Neural cell (in vitro differentiated cells): Measurements from ENCODE around the gene MAGIX.

ENCODE experiments used
- EP300 ChIP-seq: fragments of 450-650 bp; conservative IDR thresholded peaks from 2 replicates; pipeline ENCODE4 v1.6.1; 2014; ENCODE audit warnings: antibody characterized with exemption, mild to moderate bottlenecking, moderate library complexity; ENCODE audit not compliant: poor library complexity, severe bottlenecking
- EZH2 ChIP-seq: fragments of 200-600, 300-800 bp; shearing (Covaris generic), sonication (generic); IDR thresholded peaks from 2 replicates; pipeline ENCODE4 v1.6.1; 2014; ENCODE audit warnings: antibody characterized with exemption, low read length, borderline replicate concordance, mild to moderate bottlenecking; ENCODE audit not compliant: insufficient read depth, poor library complexity, severe bottlenecking
- MXI1 ChIP-seq: fragments of 450-650 bp; conservative IDR thresholded peaks from 2 replicates; pipeline ENCODE4 v1.6.1; 2014; ENCODE audit warnings: antibody characterized with exemption, mild to moderate bottlenecking; ENCODE audit not compliant: poor library complexity, severe bottlenecking
- POLR2AphosphoS5 ChIP-seq: IDR thresholded peaks from 2 replicates; pipeline ENCODE4 v1.6.1; 2012
- RAD21 ChIP-seq: fragments of 450-650 bp; conservative IDR thresholded peaks from 2 replicates; pipeline ENCODE4 v1.6.1; 2014; ENCODE audit warnings: antibody characterized with exemption, mild to moderate bottlenecking, moderate library complexity
- TAF1 ChIP-seq: IDR thresholded peaks from 2 replicates; pipeline ENCODE4 v1.6.1; 2012; ENCODE audit warnings: low read depth
- TF ChIP-seq, protein P1 (sequence below): IDR thresholded peaks from 2 replicates; pipeline ENCODE4 v1.6.1; 2012; ENCODE audit warnings: borderline replicate concordance
- TF ChIP-seq, protein P2 (sequence below): fragments of 450-650 bp; IDR thresholded peaks from 2 replicates; pipeline ENCODE4 v1.5.1; 2014; ENCODE audit warnings: antibody characterized with exemption, mild to moderate bottlenecking, moderate library complexity; ENCODE audit not compliant: poor library complexity, severe bottlenecking

DNA sequence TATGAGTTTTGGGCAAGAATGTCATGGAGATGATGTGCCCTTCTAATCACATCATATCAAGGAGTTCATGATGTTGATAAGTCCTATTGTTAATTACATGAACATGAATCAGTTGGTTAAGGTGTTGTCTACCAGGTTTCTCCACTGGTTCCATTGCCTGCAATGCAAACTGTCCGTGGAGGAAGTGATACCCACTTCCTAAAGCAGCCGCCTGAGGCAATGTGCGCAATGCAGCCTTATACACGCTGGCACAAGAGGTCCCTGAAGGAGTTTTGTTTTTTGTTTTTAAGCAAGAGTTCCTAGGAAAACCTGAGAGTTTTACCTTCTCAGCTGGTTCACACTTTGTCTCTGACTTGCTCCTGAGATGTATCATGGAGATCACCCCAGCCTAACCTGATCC, 33.1 kb upstream of the MAGIX start:
- no peak for TF ChIP-seq MXI1
- TF ChIP-seq, protein P1, sequence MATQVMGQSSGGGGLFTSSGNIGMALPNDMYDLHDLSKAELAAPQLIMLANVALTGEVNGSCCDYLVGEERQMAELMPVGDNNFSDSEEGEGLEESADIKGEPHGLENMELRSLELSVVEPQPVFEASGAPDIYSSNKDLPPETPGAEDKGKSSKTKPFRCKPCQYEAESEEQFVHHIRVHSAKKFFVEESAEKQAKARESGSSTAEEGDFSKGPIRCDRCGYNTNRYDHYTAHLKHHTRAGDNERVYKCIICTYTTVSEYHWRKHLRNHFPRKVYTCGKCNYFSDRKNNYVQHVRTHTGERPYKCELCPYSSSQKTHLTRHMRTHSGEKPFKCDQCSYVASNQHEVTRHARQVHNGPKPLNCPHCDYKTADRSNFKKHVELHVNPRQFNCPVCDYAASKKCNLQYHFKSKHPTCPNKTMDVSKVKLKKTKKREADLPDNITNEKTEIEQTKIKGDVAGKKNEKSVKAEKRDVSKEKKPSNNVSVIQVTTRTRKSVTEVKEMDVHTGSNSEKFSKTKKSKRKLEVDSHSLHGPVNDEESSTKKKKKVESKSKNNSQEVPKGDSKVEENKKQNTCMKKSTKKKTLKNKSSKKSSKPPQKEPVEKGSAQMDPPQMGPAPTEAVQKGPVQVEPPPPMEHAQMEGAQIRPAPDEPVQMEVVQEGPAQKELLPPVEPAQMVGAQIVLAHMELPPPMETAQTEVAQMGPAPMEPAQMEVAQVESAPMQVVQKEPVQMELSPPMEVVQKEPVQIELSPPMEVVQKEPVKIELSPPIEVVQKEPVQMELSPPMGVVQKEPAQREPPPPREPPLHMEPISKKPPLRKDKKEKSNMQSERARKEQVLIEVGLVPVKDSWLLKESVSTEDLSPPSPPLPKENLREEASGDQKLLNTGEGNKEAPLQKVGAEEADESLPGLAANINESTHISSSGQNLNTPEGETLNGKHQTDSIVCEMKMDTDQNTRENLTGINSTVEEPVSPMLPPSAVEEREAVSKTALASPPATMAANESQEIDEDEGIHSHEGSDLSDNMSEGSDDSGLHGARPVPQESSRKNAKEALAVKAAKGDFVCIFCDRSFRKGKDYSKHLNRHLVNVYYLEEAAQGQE, result no peak
- TF ChIP-seq, protein P2, sequence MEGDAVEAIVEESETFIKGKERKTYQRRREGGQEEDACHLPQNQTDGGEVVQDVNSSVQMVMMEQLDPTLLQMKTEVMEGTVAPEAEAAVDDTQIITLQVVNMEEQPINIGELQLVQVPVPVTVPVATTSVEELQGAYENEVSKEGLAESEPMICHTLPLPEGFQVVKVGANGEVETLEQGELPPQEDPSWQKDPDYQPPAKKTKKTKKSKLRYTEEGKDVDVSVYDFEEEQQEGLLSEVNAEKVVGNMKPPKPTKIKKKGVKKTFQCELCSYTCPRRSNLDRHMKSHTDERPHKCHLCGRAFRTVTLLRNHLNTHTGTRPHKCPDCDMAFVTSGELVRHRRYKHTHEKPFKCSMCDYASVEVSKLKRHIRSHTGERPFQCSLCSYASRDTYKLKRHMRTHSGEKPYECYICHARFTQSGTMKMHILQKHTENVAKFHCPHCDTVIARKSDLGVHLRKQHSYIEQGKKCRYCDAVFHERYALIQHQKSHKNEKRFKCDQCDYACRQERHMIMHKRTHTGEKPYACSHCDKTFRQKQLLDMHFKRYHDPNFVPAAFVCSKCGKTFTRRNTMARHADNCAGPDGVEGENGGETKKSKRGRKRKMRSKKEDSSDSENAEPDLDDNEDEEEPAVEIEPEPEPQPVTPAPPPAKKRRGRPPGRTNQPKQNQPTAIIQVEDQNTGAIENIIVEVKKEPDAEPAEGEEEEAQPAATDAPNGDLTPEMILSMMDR, result no peak
- no peak for TF ChIP-seq EP300
- TF ChIP-seq TAF1, result no peak
- no peak for TF ChIP-seq EZH2
- TF ChIP-seq POLR2AphosphoS5, result no peak
- TF ChIP-seq RAD21, result no peak
